HG02970 (cell line): ENCODE measurements around the gene VIT.

Source experiments
- ATAC-seq: cut with Tn5 transposase; IDR thresholded peaks from one replicate; pipeline ENCODE4 v1.9.1; 2021; ENCODE audit warnings: mild to moderate bottlenecking, moderate library complexity, moderate number of reproducible peaks; ENCODE audit not compliant: unreplicated experiment, low FRiP score

VIT gene

DNA sequence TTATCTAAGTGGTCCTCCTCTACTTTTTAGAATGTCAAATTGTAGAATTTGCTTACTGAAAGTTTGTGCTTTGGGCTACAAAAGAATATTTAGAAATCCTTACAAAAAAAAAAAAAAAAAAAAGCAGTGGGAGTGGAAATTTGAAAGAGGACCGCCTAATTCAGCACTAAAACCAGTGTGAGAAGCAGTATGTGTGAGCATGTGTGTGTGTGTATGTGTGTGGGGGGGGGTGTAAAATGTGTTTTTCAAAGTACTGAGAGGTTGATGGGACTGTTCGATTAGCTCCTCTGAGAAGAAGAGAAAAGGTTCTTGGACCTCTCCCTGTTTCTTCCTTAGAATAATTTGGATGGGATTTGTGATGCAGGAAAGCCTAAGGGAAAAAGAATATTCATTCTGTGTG, at the start of gene VIT:
Gene VIT, plus strand, starts transcription at position 175 of the 400 bp plus-strand sequence. CDS start 19,664 bp downstream, outside the sequence.
- no peak for ATAC-seq

- peak; percentile 81 for ATAC-seq
These were observed 46.3 kb upstream of the VIT start for GRCh38 chr2:36650031-36650829.

DNA sequence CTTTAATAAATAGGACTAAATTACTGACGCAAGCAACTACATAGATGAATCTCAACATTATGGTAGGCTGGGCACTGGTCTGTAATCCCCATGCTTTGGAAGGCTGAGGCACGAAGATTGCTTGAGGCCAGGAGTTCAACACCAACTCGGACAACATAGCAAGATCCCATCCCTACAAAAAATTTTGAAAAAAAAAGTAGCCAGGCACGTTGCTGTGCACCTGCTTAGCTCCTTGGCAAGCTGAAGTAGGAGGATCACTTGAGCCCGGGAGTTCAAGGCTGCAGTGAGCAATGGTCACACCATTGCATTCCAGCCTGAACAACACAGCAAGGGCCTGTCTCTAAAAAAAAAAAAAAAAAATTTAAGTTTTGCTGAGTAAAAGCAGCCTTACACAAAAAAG, 43.4 kb upstream of the VIT start:
- no peak for ATAC-seq

GRCh38 chr2:36653967-36654694, 42.4 kb upstream of the VIT start:
- no peak for ATAC-seq

DNA sequence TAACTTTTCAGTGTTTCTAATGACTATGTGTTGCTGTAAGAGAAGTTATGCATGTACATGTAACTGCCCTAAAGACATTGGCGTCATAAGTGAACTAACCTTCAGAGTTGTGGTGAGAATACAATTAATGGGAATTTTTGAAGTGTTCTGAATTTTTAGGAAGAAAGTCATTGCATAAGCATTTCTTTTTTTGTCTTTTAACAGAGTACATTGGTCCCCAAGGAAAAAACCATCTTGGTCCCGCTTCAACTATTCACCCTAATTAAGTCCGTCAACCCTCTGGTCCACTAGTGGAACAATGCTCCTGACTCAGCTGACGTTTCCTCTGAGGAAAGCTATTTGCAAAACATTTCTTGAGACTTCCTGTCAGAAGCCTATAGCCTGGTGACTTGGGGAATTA, 41.1 kb upstream of the VIT start:
- ATAC-seq: no peak

DNA sequence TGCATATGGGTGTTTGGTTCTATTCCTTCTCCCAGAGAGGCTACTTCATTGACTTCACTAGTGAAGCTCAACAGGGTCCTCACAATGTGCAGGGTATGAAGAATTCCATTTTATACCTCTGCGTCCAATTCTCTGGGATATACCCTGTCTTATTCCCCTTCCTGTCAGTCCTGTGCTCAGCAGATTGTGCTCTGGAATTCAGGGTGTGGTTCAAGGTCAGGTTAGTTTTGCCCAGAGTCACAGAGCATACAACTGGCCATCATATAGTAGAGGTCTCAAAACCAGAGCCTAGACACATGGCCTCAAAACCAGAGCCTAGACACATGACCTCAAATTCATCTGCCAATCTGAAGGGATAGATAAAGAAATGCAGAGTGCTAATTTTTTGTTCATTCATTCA, 38.8 kb upstream of the VIT start:
- ATAC-seq: no peak

- ATAC-seq: no peak
These were observed 38.2 kb upstream of the VIT start for GRCh38 chr2:36658277-36658748.

DNA sequence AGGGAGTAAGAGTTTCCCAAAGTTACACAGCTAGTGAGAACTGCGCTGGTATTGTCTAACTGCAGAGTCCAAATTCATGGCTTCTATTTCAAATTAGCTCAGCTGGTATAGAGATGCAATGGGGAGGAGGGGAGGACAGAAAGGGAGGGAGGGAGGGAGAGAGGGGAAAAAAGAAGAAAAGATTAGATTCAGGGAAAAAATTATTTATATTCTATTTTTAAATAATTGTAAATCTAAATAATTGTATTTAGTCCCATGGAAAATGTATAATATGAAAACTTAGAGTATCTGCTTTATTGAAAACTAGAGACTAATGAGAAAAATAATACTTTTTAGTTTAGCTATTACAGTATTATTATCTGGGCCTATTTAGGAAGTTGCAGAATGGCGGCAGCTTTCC, 37.3 kb upstream of the VIT start:
- ATAC-seq: no peak

GRCh38 chr2:36659872-36660312, 36.6 kb upstream of the VIT start:
- ATAC-seq: no peak

DNA sequence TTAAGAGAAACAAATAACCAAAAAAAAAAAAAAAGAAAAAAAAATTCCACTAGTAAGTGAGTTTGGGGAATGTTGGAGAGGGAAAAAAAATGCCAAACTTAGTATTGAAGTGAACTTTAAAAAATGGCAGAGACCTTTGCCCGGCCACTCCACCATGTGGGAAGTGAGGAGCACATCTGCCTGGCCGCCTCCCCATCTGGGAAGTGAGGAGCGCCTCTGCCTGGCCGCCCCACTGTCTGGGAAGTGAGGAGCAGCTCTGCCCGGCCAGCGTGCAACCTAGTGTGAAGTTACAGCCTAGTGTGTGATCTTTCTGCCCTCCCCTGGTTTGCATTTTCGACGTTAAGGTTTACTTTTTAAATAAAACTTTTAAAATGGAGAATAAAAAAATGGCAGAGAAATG, 33.9 kb upstream of the VIT start:
- no peak for ATAC-seq

- ATAC-seq: no peak
These were observed 33.2 kb upstream of the VIT start for GRCh38 chr2:36663295-36663694.

- ATAC-seq: peak; percentile 63
These were observed 32.4 kb upstream of the VIT start for GRCh38 chr2:36663851-36664695.

DNA sequence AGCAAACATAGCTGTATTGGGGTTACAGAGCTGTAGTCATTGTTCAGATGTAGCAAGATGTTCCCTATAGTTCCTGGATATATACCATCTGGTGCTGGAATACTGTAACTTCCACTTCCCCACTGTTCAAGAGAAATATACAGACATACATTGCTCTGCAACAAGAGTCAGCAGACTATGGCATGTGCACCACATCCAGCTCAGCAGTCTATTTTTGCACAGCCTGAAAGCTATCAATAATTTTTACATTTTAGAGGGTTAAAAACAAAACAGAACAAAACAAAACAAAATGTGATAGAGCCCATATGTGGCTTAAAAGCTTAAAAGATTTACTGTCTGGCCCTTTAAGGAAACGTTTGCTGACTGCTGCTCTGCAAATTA, 31.8 kb upstream of the VIT start:
- ATAC-seq: no peak

DNA sequence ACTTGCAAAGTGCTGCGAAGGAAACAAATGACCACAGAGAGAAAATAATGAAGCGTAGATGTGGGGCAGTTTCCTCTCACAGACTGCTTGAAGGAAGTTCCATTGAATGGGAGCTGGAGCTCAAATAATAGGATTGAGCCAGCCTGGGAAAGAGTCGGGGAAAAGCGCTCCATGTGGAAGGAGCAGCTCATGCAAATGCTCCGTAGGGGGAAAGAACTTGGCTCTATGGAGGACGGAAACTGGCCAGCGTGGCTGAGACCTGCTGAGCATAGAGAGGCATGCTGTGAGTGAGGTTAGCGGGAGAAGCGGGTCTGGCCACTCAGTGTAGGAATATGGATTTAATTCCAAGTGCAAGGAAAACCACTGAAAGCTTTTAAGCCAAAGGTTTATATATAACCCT, 28.6 kb upstream of the VIT start:
- no peak for ATAC-seq

DNA sequence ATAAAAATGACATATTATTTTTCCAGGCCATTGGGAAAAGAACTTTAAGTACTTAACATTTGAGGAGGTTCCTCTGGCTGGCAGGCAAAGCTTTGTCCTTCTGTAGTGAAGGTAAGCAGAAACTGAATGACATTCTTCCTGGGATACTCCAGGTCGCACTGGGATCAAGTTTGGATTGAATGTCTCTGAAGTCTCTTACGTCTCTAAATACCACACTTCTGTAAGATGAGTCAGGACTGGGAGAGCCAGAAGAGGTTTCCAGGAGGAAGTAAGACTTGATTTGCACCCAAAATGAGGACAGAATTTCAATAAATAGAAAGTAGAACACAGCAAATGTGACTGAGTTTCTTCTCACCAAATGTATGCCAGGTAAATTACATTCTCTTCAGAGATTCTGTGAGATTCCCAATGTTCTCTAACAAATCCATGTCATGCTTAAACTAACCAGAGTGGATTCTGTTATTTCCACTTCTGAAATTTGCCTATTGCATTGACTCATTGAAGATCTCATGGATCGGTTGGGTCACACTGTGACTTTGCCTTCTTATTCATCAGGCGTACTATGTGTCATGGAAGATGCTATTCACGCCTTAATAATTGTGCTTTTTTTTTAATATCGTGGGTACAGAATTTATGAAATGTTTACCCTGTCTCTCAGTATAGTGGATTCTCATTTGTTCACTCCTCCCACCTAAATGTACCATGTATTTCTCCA, 25.5 kb upstream of the VIT start:
- no peak for ATAC-seq

GRCh38 chr2:36671731-36672130, 24.8 kb upstream of the VIT start:
- ATAC-seq: no peak

- no peak for ATAC-seq
These were observed 24.3 kb upstream of the VIT start for GRCh38 chr2:36672199-36672598.

GRCh38 chr2:36675579-36676282, 20.8 kb upstream of the VIT start:
- no peak for ATAC-seq

- ATAC-seq: no peak
These were observed 20.1 kb upstream of the VIT start for GRCh38 chr2:36676364-36676763.

DNA sequence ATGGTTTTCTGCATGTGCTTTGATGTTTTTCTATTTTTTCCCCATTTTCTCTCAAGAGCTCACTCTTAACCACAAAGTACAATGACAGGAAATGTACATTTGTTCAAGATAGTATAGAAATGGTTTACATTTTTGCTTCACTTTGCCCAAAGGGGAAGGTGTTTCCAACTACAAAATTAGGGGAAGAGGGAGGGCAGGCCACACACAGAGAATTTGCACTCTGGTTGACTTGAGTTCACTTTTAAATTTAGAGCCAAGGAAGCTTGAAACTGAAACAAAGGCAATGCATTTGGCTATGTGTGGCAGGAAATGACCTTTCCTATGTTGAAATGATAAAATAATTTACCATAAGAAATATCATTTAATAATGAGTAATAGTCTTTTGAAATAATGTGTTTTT, 19.1 kb upstream of the VIT start:
- ATAC-seq: no peak
